Psoas muscle (tissue), 8 donors: ENCODE results near the gene AIG1. TPM values are rescaled to one million over a fixed set of nuclear protein-coding genes. Genes with fewer than 3 reads are reported as not detected.

Source experiments
- ATAC-seq, 4 donors: fragments of 200-7000 bp; cut with Tn5 transposase; one replicate each; pipeline ENCODE4 v1.9.1; 2020; ENCODE audit warnings: moderate library complexity in 3 of 4, mild to moderate bottlenecking in 2 of 4
- DNase-seq, 2 donors: peaks; one replicate each; pipeline ENCODE4 v3.0.0-alpha.2; 2020
- H3K27ac ChIP-seq: fragments of 200-600 bp; one replicate; pipeline ENCODE4 v1.8.0; 2022
- H3K27me3 ChIP-seq, 3 donors: fragments of 200-600 bp in 1 of 3; one replicate each; pipeline versions ENCODE4 v1.6.1 to v1.8.0; 2013 to 2022; ENCODE audit warnings: low read length in 2 of 3, mild to moderate bottlenecking in 2 of 3, moderate library complexity in 1 of 3; ENCODE audit not compliant: insufficient read depth in 3 of 3
- H3K36me3 ChIP-seq, 2 donors: fragments of 200-600 bp in 1 of 2; one replicate each; pipeline versions ENCODE4 v1.6.1 to v1.8.0; 2013 to 2022; ENCODE audit warnings: low read depth in 1 of 2, mild to moderate bottlenecking in 1 of 2, moderate library complexity in 1 of 2; ENCODE audit not compliant: insufficient read depth in 1 of 2
- H3K4me1 ChIP-seq: fragments of 200-600 bp; one replicate; pipeline ENCODE4 v1.8.0; 2022
- H3K4me3 ChIP-seq: fragments of 200-600 bp; one replicate; pipeline ENCODE4 v1.8.0; 2022; ENCODE audit warnings: mild to moderate bottlenecking
- H3K9me3 ChIP-seq: fragments of 200-600 bp; one replicate; pipeline ENCODE4 v1.8.0; 2022
- CTCF ChIP-seq: fragments of 200-600 bp; IDR thresholded peaks from one replicate; pipeline ENCODE4 v1.8.0; 2022; ENCODE audit warnings: antibody characterized with exemption
- WGBS, 3 donors: extraction: QIAGEN DNeasy Blood & Tissue Kit; methylation state at CpG; one replicate each; pipeline versions ENCODE4 v1.1.6 to v1.1.7; 2013; 5-methylcytosine and 5-hydroxymethylcytosine counted together
- intact Hi-C, 2 donors: fragments of 100-400 bp; cut with DNase I; formaldehyde crosslinking; loops; one replicate each; pipeline versions ENCODE4 v1.11.0 to v1.14.2; 2022
- polyA plus RNA-seq, 3 donors: library from polyadenylated mRNA; stranded (reverse); fragments of 200-250 nt; gene quantifications; one replicate each; pipeline ENCODE4 v1.2.3, GENCODE V29; 2013
- total RNA-seq, 4 donors: library from RNA; stranded (reverse); fragmentation: NEBNext Ultra II Directional in 2 of 4; extraction: Animal tissue kit (Norgen Biotek cat#: 25700) in 2 of 4; gene quantifications; one replicate each; pipeline versions ENCODE4 v1.2.1 to v1.2.4, GENCODE V29; 2021 to 2023
- donor health status: healthy with polysubstance abuse.
- donor health status: DM: no; HTN: no; CAD: no; lungs with moderate emphysema.
- donor health status: Bipolar disorder and iron deficiency.
- donor health status: healthy.
- donor health status: DM: yes; HTN: yes; CAD: no.
- donor health status: DM: no; HTN: no; CAD: no.
- donor health status: DM: no; HTN: no; CAD: no.
- donor health status: DM: yes; HTN: yes; CAD: no.

Gene AIG1
- total and polyA plus RNA-seq, 7 donors = 4.0 to 24.6 (median 5.8) TPM

- Histone ChIP-seq H3K4me1 (no peaks in the 10 kb centered on the region), H3K27ac (no peak overlapping the region), H3K4me3 (no peak overlapping the region), H3K9me3 (no peaks in the 10 kb centered on the region), H3K27me3 (no peaks in the 10 kb centered on the region), H3K36me3 (no peaks in the 10 kb centered on the region)
- ATAC-seq (no peak), DNase-seq (no peak)
- TF ChIP-seq CTCF = no peak
- WGBS, 3 donors = 43 to 63% (median 47%) methylated on average over 3 of the region's 3 CpGs
- intact Hi-C loops = no loop called here
Observed at GRCh38 chr6:143247586-143247985, 186.9 kb downstream of the AIG1 start.

GRCh38 chr6:143248359-143248758 lies 187.7 kb downstream of the AIG1 start:
- intact Hi-C loops = no loop called here
- WGBS, 3 donors = 89 to 96% (median 93%) methylated on average over 4 of the region's 4 CpGs
- Histone ChIP-seq H3K4me3 (no peak overlapping the region), H3K9me3 (no peaks in the 10 kb centered on the region), H3K27me3 (no peaks in the 10 kb centered on the region), H3K27ac (no peak overlapping the region), H3K36me3 (no peaks in the 10 kb centered on the region), H3K4me1 (no peaks in the 10 kb centered on the region)
- ATAC-seq (no peak), DNase-seq (no peak)
- TF ChIP-seq CTCF = no peak

GRCh38 chr6:143251288-143251687 lies 190.6 kb downstream of the AIG1 start:
- H3K27me3 ChIP-seq = no peaks in the 10 kb centered on the region
- DNase-seq (no peak), ATAC-seq (no peak)
- H3K4me3 ChIP-seq = no peak overlapping the region
- no peaks in the 10 kb centered on the region for H3K9me3 ChIP-seq
- intact Hi-C loops = no loop called here
- no peaks in the 10 kb centered on the region for H3K36me3 ChIP-seq
- no peak for TF ChIP-seq CTCF
- 98 to 99% (median 99%) methylated on average over 4 of the region's 4 CpGs for WGBS, 3 donors
- no peaks in the 10 kb centered on the region for H3K4me1 ChIP-seq
- H3K27ac ChIP-seq = no peak overlapping the region

- ATAC-seq (no peak), DNase-seq (no peak)
- intact Hi-C loops = no loop called here
- 94 to 97% (median 95%) methylated on average over 6 of the region's 6 CpGs for WGBS, 3 donors
- no peaks in the 10 kb centered on the region for H3K4me1 ChIP-seq
- no peaks in the 10 kb centered on the region for H3K36me3 ChIP-seq
- no peak for TF ChIP-seq CTCF
- no peak overlapping the region for H3K4me3 ChIP-seq
- H3K27ac ChIP-seq = no peak overlapping the region
- H3K9me3 ChIP-seq = no peaks in the 10 kb centered on the region
- H3K27me3 ChIP-seq = no peaks in the 10 kb centered on the region
Observed at GRCh38 chr6:143252961-143253360, 192.3 kb downstream of the AIG1 start.

GRCh38 chr6:143253586-143253985 lies 192.9 kb downstream of the AIG1 start:
- no peak overlapping the region for H3K27ac ChIP-seq
- no peaks in the 10 kb centered on the region for H3K4me1 ChIP-seq
- 75 to 78% (median 77%) methylated on average over 4 of the region's 4 CpGs for WGBS, 3 donors
- DNase-seq (no peak), ATAC-seq (no peak)
- H3K4me3 ChIP-seq = no peak overlapping the region
- no peaks in the 10 kb centered on the region for H3K27me3 ChIP-seq
- TF ChIP-seq CTCF = no peak
- H3K9me3 ChIP-seq = no peaks in the 10 kb centered on the region
- no peaks in the 10 kb centered on the region for H3K36me3 ChIP-seq
- intact Hi-C loops = no loop called here
